IPS-18a (cell line): Measurements from ENCODE around the gene NELL1.

ENCODE experiments used
- H3K27ac ChIP-seq: one replicate; pipeline ENCODE4 v1.5.1; 2013; ENCODE audit warnings: low read length
- H3K27me3 ChIP-seq: one replicate; pipeline ENCODE4 v1.6.1; 2013; ENCODE audit warnings: mild to moderate bottlenecking, low read length; ENCODE audit not compliant: control insufficient read depth, insufficient read depth
- H3K36me3 ChIP-seq: one replicate; pipeline ENCODE4 v1.6.1; 2013; ENCODE audit warnings: low read depth, low read length; ENCODE audit not compliant: control insufficient read depth
- H3K4me1 ChIP-seq: one replicate; pipeline ENCODE4 v1.6.1; 2013; ENCODE audit warnings: low read depth, low read length; ENCODE audit not compliant: control insufficient read depth
- H3K4me3 ChIP-seq: one replicate; pipeline ENCODE4 v1.5.1; 2013; ENCODE audit warnings: low read length
- H3K9ac ChIP-seq: one replicate; pipeline ENCODE4 v1.6.1; 2013; ENCODE audit warnings: mild to moderate bottlenecking, low read length, moderate library complexity
- H3K9me3 ChIP-seq: one replicate; pipeline ENCODE4 v1.6.1; 2013; ENCODE audit warnings: low read depth, low read length; ENCODE audit not compliant: control insufficient read depth

The NELL1 gene

DNA sequence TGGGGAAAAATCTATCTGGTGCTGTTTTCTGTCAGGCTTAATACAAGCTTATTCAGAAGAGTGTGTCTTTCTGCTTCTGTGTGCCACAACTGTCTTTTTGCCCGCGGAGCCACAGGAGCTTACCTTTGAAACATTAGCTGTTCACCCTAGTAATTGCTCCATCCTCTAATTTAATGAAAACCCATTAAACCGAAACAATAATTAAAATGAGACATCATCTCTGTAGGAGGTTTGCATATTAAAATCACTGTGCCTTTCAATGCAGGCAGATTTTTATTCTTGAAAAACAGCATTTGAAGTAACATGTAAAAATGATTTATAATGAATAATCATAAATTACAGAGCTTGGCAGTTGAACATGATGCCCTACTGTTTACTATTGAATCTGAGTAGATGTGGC, 102.3 kb downstream of the NELL1 start:
- Histone ChIP-seq H3K9ac (no peak overlapping the region), H3K4me1 (peaks cover 3% of the 10 kb centered on the region), H3K4me3 (no peak overlapping the region), H3K9me3 (no peaks in the 10 kb centered on the region), H3K36me3 (no peaks in the 10 kb centered on the region), H3K27me3 (no peaks in the 10 kb centered on the region), H3K27ac (no peak overlapping the region)

- Histone ChIP-seq H3K4me1 (peaks cover 3% of the 10 kb centered on the region), H3K9me3 (no peaks in the 10 kb centered on the region), H3K27ac (no peak overlapping the region), H3K4me3 (no peak overlapping the region), H3K36me3 (no peaks in the 10 kb centered on the region), H3K27me3 (no peaks in the 10 kb centered on the region), H3K9ac (no peak overlapping the region)
Observed at GRCh38 chr11:20775331-20775730, 105.9 kb downstream of the NELL1 start.

DNA sequence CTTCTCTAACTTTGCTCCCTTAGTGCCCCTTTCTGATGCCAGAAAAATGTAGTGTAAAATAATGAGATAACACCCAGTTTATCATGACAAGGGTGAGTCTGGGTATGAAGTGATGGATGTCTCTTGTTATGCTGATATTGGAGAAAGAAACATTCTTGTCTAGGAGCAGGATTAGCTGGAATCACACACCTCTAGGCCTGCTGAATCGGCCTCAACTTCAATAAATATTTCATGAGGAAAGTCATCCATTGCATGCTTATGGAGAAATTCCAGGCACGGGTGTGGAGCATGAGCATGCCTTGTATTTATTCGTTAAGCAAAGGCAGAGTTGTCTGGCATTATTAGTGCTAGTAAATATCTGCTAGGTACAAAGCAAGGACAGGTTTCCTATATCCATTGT, 113.4 kb downstream of the NELL1 start:
- Histone ChIP-seq H3K9ac (no peak overlapping the region), H3K4me3 (no peak overlapping the region), H3K27ac (no peak overlapping the region), H3K4me1 (no peaks in the 10 kb centered on the region), H3K27me3 (no peaks in the 10 kb centered on the region), H3K9me3 (no peaks in the 10 kb centered on the region), H3K36me3 (no peaks in the 10 kb centered on the region)

GRCh38 chr11:20783220-20783619, 113.8 kb downstream of the NELL1 start:
- Histone ChIP-seq H3K27ac (no peak overlapping the region), H3K9ac (no peak overlapping the region), H3K4me3 (no peak overlapping the region), H3K27me3 (no peaks in the 10 kb centered on the region), H3K9me3 (no peaks in the 10 kb centered on the region), H3K36me3 (no peaks in the 10 kb centered on the region), H3K4me1 (no peaks in the 10 kb centered on the region)

DNA sequence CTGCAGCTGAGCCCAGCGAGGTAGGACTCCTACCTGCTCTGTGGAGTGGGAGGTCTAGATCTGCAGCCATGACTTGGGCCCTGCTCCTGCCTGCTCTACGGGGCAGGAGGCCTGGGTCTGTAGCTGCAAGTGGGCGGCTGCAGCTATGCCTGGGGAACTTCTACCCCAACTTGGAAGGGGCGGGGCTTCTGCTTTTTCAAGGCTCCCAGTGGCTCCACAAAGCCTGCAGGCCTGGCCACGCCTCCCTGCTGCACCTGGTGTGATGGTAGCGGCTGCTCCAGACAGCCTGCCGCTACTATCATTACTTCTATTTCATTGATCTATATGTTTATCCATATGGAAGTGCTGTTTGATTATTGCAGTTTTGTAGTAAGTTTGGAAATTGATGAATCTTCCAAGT, 121.2 kb downstream of the NELL1 start:
- Histone ChIP-seq H3K4me3 (no peak overlapping the region), H3K27ac (no peak overlapping the region), H3K9me3 (no peaks in the 10 kb centered on the region), H3K4me1 (no peaks in the 10 kb centered on the region), H3K9ac (no peak overlapping the region), H3K36me3 (no peaks in the 10 kb centered on the region), H3K27me3 (no peaks in the 10 kb centered on the region)

GRCh38 chr11:20795005-20795404, 125.6 kb downstream of the NELL1 start:
- H3K9me3 ChIP-seq = no peaks in the 10 kb centered on the region
- no peaks in the 10 kb centered on the region for H3K4me1 ChIP-seq
- H3K9ac ChIP-seq = no peak overlapping the region
- H3K27ac ChIP-seq = no peak overlapping the region
- no peaks in the 10 kb centered on the region for H3K27me3 ChIP-seq
- no peaks in the 10 kb centered on the region for H3K36me3 ChIP-seq
- no peak overlapping the region for H3K4me3 ChIP-seq

GRCh38 chr11:20808328-20808727, 138.9 kb downstream of the NELL1 start:
- Histone ChIP-seq H3K27me3 (no peaks in the 10 kb centered on the region), H3K4me3 (no peak overlapping the region), H3K9me3 (no peaks in the 10 kb centered on the region), H3K9ac (no peak overlapping the region), H3K4me1 (no peaks in the 10 kb centered on the region), H3K36me3 (no peaks in the 10 kb centered on the region), H3K27ac (no peak overlapping the region)

- no peak overlapping the region for H3K4me3 ChIP-seq
- H3K9me3 ChIP-seq = no peaks in the 10 kb centered on the region
- H3K27me3 ChIP-seq = no peaks in the 10 kb centered on the region
- no peaks in the 10 kb centered on the region for H3K4me1 ChIP-seq
- H3K9ac ChIP-seq = no peak overlapping the region
- H3K36me3 ChIP-seq = no peaks in the 10 kb centered on the region
- H3K27ac ChIP-seq = no peak overlapping the region
Observed at GRCh38 chr11:20821046-20821445, 151.7 kb downstream of the NELL1 start.

- H3K9ac ChIP-seq = no peak overlapping the region
- no peaks in the 10 kb centered on the region for H3K36me3 ChIP-seq
- no peaks in the 10 kb centered on the region for H3K27me3 ChIP-seq
- H3K9me3 ChIP-seq = no peaks in the 10 kb centered on the region
- H3K4me3 ChIP-seq = no peak overlapping the region
- H3K4me1 ChIP-seq = no peaks in the 10 kb centered on the region
- no peak overlapping the region for H3K27ac ChIP-seq
Observed at GRCh38 chr11:20821470-20821869, 152.1 kb downstream of the NELL1 start.

DNA sequence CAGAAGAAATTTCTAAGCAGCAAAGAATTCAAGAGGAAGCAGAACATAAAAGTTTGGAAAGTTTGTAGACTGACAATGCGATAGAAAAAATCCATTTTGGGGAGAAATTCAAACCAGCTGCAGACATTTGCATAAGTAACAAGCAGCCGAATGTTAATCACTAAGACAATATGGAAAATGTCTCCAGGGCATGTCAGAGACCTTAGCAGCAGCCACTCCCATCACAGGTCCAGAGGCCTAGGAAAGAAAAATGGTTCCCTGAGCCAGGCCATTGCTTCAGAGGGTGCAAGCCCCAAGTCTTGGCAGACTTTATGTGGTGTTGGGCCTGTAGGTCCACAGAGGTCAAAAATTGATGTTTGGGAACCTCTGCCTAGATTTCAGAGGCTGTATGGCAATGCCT, 155.4 kb downstream of the NELL1 start:
- Histone ChIP-seq H3K27me3 (no peaks in the 10 kb centered on the region), H3K27ac (no peak overlapping the region), H3K4me1 (no peaks in the 10 kb centered on the region), H3K36me3 (no peaks in the 10 kb centered on the region), H3K4me3 (no peak overlapping the region), H3K9ac (no peak overlapping the region), H3K9me3 (no peaks in the 10 kb centered on the region)

- Histone ChIP-seq H3K9me3 (no peaks in the 10 kb centered on the region), H3K4me3 (no peak overlapping the region), H3K9ac (no peak overlapping the region), H3K27ac (no peak overlapping the region), H3K36me3 (no peaks in the 10 kb centered on the region), H3K27me3 (no peaks in the 10 kb centered on the region), H3K4me1 (peaks cover 6% of the 10 kb centered on the region)
Observed at GRCh38 chr11:20835561-20835960, 166.2 kb downstream of the NELL1 start.

DNA sequence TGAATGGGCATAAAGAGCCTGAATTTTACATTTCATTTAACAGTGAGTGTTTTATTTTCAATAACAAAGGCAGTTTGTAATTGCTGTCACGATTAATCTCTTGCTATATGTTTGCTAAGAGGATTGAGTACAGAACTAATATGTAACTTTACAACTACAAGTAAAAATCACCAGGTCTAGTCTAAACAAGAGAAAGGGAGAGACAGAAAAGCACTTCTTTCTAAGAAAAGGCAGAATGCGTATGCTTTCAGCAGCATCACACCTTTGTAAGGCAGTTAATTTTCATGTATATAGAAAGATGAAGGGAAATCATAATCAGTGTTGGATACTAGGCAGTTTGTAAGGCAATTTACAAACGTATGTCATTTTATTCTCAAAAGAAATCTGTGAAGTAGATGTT, 169.8 kb downstream of the NELL1 start:
- no peaks in the 10 kb centered on the region for H3K27me3 ChIP-seq
- no peak overlapping the region for H3K9ac ChIP-seq
- H3K4me3 ChIP-seq = no peak overlapping the region
- H3K4me1 ChIP-seq = peaks cover 5% of the 10 kb centered on the region
- no peaks in the 10 kb centered on the region for H3K9me3 ChIP-seq
- H3K36me3 ChIP-seq = no peaks in the 10 kb centered on the region
- no peak overlapping the region for H3K27ac ChIP-seq
